Sigmoid colon (tissue), 7 donors: Measurements from ENCODE around the gene ROS1. TPM values are rescaled to one million over a fixed set of nuclear protein-coding genes. Genes with fewer than 3 reads are reported as not detected.

ENCODE experiments used
- DNase-seq: peaks from one replicate; pipeline ENCODE4 v3.0.0-alpha.2; 2019
- H3K27ac ChIP-seq, 4 donors: fragments of 200-600 bp; sonication (generic); one replicate each; pipeline ENCODE4 v1.5.1; 2016 to 2019; ENCODE audit warnings: mild to moderate bottlenecking in 1 of 4
- H3K27me3 ChIP-seq, 3 donors: fragments of 200-600 bp; sonication (generic); one replicate each; pipeline ENCODE4 v1.5.1; 2019; ENCODE audit warnings: mild to moderate bottlenecking in 1 of 3
- H3K36me3 ChIP-seq, 4 donors: fragments of 200-600 bp; sonication (generic); one replicate each; pipeline ENCODE4 v1.5.1; 2016 to 2019
- H3K4me1 ChIP-seq, 4 donors: fragments of 200-600 bp; sonication (generic); one replicate each; pipeline ENCODE4 v1.5.1; 2017 to 2019
- H3K4me3 ChIP-seq, 4 donors: fragments of 200-600 bp; sonication (generic); one replicate each; pipeline ENCODE4 v1.5.1; 2017 to 2019; ENCODE audit warnings: mild to moderate bottlenecking in 2 of 4, moderate library complexity in 1 of 4
- H3K9me3 ChIP-seq, 4 donors: fragments of 200-600 bp in 3 of 4; sonication (generic) in 3 of 4; one replicate each; pipeline versions ENCODE4 v1.5.1 to v1.6.1; 2013 to 2019
- EP300 ChIP-seq, 4 donors: sonication (generic); formaldehyde crosslinking; IDR thresholded peaks; one replicate each; pipeline ENCODE4 v1.6.1; 2017; ENCODE audit warnings: antibody characterized with exemption in 4 of 4
- POLR2A ChIP-seq, 2 donors: fragments of 450-650 bp; IDR thresholded peaks; one replicate each; pipeline ENCODE4 v1.6.1; 2016; ENCODE audit warnings: antibody characterized with exemption in 2 of 2, mild to moderate bottlenecking in 2 of 2, moderate library complexity in 2 of 2
- POLR2AphosphoS5 ChIP-seq, 4 donors: sonication (generic); formaldehyde crosslinking; IDR thresholded peaks; one replicate each; pipeline ENCODE4 v1.6.1; 2017; ENCODE audit warnings: antibody characterized with exemption in 4 of 4
- WGBS, 2 donors: extraction: QIAGEN DNeasy Blood & Tissue Kit; methylation state at CpG; one replicate each; pipeline ENCODE4 v1.1.7; 2013; 5-methylcytosine and 5-hydroxymethylcytosine counted together
- intact Hi-C: fragments of 100-400 bp; cut with DNase I; formaldehyde crosslinking; loops from one replicate; pipeline ENCODE4 v1.15.1; 2023
- polyA plus RNA-seq, 3 donors: library from polyadenylated mRNA; stranded (reverse); fragments of 200-250 nt; gene quantifications; one replicate each; pipeline ENCODE4 v1.2.3, GENCODE V29; 2013
- total RNA-seq, 4 donors: library from RNA; depleted of rRNA; stranded (reverse); fragments of >200 nt; gene quantifications; one replicate each; pipeline ENCODE4 v1.1.0, GENCODE V29; 2016
- TF ChIP-seq, protein P1 (sequence below), 4 experiments: fragments of 450-650 bp in 3 of 4; fragments of 200-600 bp in 1 of 4; IDR thresholded peaks; one replicate each; pipeline ENCODE4 v1.5.1; 2016 to 2019; ENCODE audit warnings: antibody characterized with exemption in 4 of 4, mild to moderate bottlenecking in 3 of 4, moderate library complexity in 2 of 4
- donor health status: healthy with polysubstance abuse.
- donor health status: Bipolar disorder and iron deficiency.
- donor health status: healthy.

ROS1 gene
- total and polyA plus RNA-seq, 7 donors = 0.07 TPM; not detected in 6

DNA sequence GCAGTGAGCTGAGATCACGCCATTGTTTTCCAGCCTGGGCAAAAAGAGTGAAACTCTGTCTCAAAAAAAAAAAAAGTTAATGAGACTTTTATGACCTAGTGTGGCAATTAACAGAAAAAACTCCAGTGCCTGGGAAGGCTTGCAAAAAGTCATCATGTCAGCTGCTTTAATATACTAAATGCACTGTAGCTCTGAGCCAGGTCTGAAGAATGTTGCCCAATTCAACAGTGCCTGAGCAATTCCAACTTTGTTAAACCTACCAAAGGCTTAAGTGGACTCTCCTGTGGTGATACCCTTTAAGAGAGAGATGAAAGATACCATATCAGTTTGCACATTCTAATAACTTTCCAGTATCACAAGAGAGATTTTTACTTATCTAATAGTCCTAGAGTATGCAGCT, 6.5 kb upstream of the ROS1 start:
- intact Hi-C loops = no loop called here
- H3K36me3 ChIP-seq = no peaks in the 10 kb centered on the region
- WGBS, 2 donors = 55 to 87% methylated on average over 1 of the region's 1 CpG
- TF ChIP-seq POLR2AphosphoS5 (IDR thresholded peaks at IDR 0.05) = no peak
- TF ChIP-seq, protein P1, sequence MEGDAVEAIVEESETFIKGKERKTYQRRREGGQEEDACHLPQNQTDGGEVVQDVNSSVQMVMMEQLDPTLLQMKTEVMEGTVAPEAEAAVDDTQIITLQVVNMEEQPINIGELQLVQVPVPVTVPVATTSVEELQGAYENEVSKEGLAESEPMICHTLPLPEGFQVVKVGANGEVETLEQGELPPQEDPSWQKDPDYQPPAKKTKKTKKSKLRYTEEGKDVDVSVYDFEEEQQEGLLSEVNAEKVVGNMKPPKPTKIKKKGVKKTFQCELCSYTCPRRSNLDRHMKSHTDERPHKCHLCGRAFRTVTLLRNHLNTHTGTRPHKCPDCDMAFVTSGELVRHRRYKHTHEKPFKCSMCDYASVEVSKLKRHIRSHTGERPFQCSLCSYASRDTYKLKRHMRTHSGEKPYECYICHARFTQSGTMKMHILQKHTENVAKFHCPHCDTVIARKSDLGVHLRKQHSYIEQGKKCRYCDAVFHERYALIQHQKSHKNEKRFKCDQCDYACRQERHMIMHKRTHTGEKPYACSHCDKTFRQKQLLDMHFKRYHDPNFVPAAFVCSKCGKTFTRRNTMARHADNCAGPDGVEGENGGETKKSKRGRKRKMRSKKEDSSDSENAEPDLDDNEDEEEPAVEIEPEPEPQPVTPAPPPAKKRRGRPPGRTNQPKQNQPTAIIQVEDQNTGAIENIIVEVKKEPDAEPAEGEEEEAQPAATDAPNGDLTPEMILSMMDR (IDR thresholded peaks at IDR 0.05) = no peak
- no peaks in the 10 kb centered on the region for H3K27me3 ChIP-seq
- no peak for DNase-seq
- H3K9me3 ChIP-seq = no peaks in the 10 kb centered on the region
- no peak overlapping the region for H3K4me3 ChIP-seq
- no peaks in the 10 kb centered on the region for H3K4me1 ChIP-seq
- no peak overlapping the region for H3K27ac ChIP-seq

GRCh38 chr6:117423754-117424153, 2.0 kb downstream of the ROS1 start:
- no peak for DNase-seq
- Histone ChIP-seq H3K27me3 (no peaks in the 10 kb centered on the region), H3K27ac (no peak overlapping the region), H3K4me3 (no peak overlapping the region), H3K9me3 (no peaks in the 10 kb centered on the region), H3K4me1 (no peaks in the 10 kb centered on the region), H3K36me3 (no peaks in the 10 kb centered on the region)
- intact Hi-C loops = no loop called here
- WGBS, 2 donors = 89 to 91% methylated on average over 3 of the region's 3 CpGs
- TF ChIP-seq POLR2AphosphoS5 (IDR thresholded peaks at IDR 0.05) (no peak), POLR2A (IDR thresholded peaks at IDR 0.05) (no peak), EP300 (IDR thresholded peaks at IDR 0.05) (no peak)
- TF ChIP-seq, protein P1 (IDR thresholded peaks at IDR 0.05) = no peak

- intact Hi-C loops = no loop called here
- no peak for DNase-seq
- TF ChIP-seq POLR2A (IDR thresholded peaks at IDR 0.05) (no peak), EP300 (IDR thresholded peaks at IDR 0.05) (no peak), POLR2AphosphoS5 (IDR thresholded peaks at IDR 0.05) (no peak)
- TF ChIP-seq, protein P1 (IDR thresholded peaks at IDR 0.05) = no peak
- H3K27ac ChIP-seq = no peak overlapping the region
- H3K4me1 ChIP-seq = no peaks in the 10 kb centered on the region
- H3K9me3 ChIP-seq = no peaks in the 10 kb centered on the region
- no peaks in the 10 kb centered on the region for H3K36me3 ChIP-seq
- H3K4me3 ChIP-seq = no peak overlapping the region
- H3K27me3 ChIP-seq = no peaks in the 10 kb centered on the region
- WGBS, 2 donors = 19 to 59% methylated on average over 4 of the region's 4 CpGs
These were observed 7.4 kb downstream of the ROS1 start for GRCh38 chr6:117418320-117418719.

GRCh38 chr6:117417851-117418250, 7.9 kb downstream of the ROS1 start:
- TF ChIP-seq, protein P1 (IDR thresholded peaks at IDR 0.05) = no peak
- TF ChIP-seq EP300 (IDR thresholded peaks at IDR 0.05) (no peak), POLR2AphosphoS5 (IDR thresholded peaks at IDR 0.05) (no peak), POLR2A (IDR thresholded peaks at IDR 0.05) (no peak)
- Histone ChIP-seq H3K27ac (no peak overlapping the region), H3K36me3 (no peaks in the 10 kb centered on the region), H3K27me3 (no peaks in the 10 kb centered on the region), H3K4me3 (no peak overlapping the region), H3K9me3 (no peaks in the 10 kb centered on the region), H3K4me1 (no peaks in the 10 kb centered on the region)
- intact Hi-C loops = no loop called here
- no peak for DNase-seq
- WGBS, 2 donors = 14 to 70% methylated on average over 1 of the region's 1 CpG

DNA sequence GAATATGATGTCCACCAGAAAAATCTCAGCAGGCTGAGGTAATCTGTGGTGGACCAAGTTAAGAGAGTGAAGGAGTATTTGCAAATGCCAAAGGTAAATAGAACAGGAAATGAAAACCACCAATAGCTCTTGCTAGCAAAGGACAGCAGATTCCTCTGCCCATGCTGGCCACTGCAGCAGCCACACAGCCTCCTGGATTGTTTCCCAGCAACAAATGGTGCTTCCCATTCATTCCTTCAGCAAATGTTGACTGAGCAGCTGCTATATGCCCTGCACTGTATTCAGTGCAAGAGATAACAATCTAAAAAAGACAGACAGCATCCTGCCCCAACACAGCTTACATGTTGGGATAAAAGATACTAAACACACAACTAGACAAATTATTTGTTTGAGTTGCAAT, 11.0 kb downstream of the ROS1 start:
- intact Hi-C loops = no loop called here
- H3K4me1 ChIP-seq = no peaks in the 10 kb centered on the region
- TF ChIP-seq POLR2A (IDR thresholded peaks at IDR 0.05) = no peak
- no peak for TF ChIP-seq EP300 (IDR thresholded peaks at IDR 0.05)
- TF ChIP-seq, protein P1 (IDR thresholded peaks at IDR 0.05) = no peak

More for the DNA sequence above, 11.0 kb downstream of the ROS1 start:
- no peak overlapping the region for H3K4me3 ChIP-seq
- H3K36me3 ChIP-seq = no peaks in the 10 kb centered on the region
- DNase-seq = no peak
- no peak overlapping the region for H3K27ac ChIP-seq
- no peaks in the 10 kb centered on the region for H3K27me3 ChIP-seq
- H3K9me3 ChIP-seq = no peaks in the 10 kb centered on the region
